Endothelial cell (in vitro differentiated cells): Measurements from ENCODE around the gene TBL1XR1. TPM values are rescaled to one million over a fixed set of nuclear protein-coding genes. Genes with fewer than 3 reads are reported as not detected.

Experiments used
- DNase-seq: peaks from one replicate; pipeline ENCODE4 v3.0.0; 2021; ENCODE audit warnings: low spot score
- H3K27ac Mint-ChIP-seq: one replicate; pipeline ENCODE4 v1.8.0; 2021; ENCODE audit warnings: mixed read lengths, inconsistent platforms; ENCODE audit not compliant: unreplicated experiment
- H3K27me3 Mint-ChIP-seq: one replicate; pipeline ENCODE4 v1.8.0; 2021; ENCODE audit warnings: mild to moderate bottlenecking, moderate library complexity, mixed read lengths, inconsistent platforms; ENCODE audit not compliant: unreplicated experiment
- H3K36me3 Mint-ChIP-seq: one replicate; pipeline ENCODE4 v1.8.0; 2021; ENCODE audit warnings: mild to moderate bottlenecking, low read depth, mixed read lengths, inconsistent platforms; ENCODE audit not compliant: unreplicated experiment
- H3K4me1 Mint-ChIP-seq: one replicate; pipeline ENCODE4 v1.8.0; 2021; ENCODE audit warnings: mild to moderate bottlenecking, mixed read lengths, inconsistent platforms; ENCODE audit not compliant: unreplicated experiment
- H3K4me3 Mint-ChIP-seq: one replicate; pipeline ENCODE4 v1.8.0; 2021; ENCODE audit warnings: mild to moderate bottlenecking, mixed read lengths, inconsistent platforms; ENCODE audit not compliant: unreplicated experiment
- H3K9me3 Mint-ChIP-seq: one replicate; pipeline ENCODE4 v1.8.0; 2021; ENCODE audit warnings: mixed read lengths, inconsistent platforms; ENCODE audit not compliant: unreplicated experiment
- total RNA-seq: library from RNA; stranded (reverse); fragmentation: NEBNext Ultra II Directional; extraction: Animal tissue kit (Norgen Biotek cat#: 25700); gene quantifications from one replicate; pipeline ENCODE4 v1.2.1, GENCODE V29; 2021; ENCODE audit not compliant: unreplicated experiment
- TF ChIP-seq, protein P1 (sequence below): fragments of 200-600 bp; sonication (generic); IDR thresholded peaks from one replicate; pipeline ENCODE4 v1.5.0; 2021; ENCODE audit warnings: antibody characterized with exemption; ENCODE audit not compliant: unreplicated experiment

Gene TBL1XR1
- total RNA-seq, 1 donor from 2014 or later: 156 TPM

DNA sequence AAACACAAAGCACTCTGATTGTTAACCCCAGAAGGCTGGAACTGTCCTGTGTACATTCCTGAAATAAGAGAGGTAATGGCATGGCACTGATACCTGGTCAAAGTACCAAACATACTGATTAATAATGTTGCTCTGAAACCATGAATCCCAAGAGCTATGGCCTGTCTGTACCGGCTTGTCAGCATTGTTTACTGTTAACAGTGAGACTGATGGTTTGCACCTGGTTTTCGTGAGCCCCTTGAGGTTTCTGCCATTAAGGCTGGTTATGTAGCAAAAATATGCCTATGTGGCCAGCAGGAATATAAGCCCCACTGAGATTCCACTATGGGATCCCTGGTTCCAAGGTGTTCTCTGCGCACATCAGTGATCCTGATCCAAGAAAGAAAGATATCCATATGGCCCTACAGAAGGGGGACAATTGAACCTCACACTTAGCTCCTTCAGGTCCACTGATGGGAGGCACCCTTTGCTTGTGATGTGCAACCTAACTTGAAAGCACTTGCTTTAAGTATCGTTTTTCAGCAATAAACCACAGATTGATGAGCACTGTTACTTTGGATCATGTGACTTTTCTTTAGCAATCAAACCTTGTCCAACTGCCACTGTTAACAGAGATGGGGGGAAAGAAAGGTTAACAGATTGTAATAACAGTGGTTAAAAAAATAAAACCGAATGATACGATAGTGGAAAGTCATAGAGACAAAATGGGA lies 65.2 kb downstream of the TBL1XR1 start:
- Mint-ChIP-seq H3K4me1 (peaks cover 26% of the 10 kb centered on the region), H3K27ac (peak overlapping the region; percentile 0)
- TF ChIP-seq, protein P1, sequence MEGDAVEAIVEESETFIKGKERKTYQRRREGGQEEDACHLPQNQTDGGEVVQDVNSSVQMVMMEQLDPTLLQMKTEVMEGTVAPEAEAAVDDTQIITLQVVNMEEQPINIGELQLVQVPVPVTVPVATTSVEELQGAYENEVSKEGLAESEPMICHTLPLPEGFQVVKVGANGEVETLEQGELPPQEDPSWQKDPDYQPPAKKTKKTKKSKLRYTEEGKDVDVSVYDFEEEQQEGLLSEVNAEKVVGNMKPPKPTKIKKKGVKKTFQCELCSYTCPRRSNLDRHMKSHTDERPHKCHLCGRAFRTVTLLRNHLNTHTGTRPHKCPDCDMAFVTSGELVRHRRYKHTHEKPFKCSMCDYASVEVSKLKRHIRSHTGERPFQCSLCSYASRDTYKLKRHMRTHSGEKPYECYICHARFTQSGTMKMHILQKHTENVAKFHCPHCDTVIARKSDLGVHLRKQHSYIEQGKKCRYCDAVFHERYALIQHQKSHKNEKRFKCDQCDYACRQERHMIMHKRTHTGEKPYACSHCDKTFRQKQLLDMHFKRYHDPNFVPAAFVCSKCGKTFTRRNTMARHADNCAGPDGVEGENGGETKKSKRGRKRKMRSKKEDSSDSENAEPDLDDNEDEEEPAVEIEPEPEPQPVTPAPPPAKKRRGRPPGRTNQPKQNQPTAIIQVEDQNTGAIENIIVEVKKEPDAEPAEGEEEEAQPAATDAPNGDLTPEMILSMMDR: no peak

DNA sequence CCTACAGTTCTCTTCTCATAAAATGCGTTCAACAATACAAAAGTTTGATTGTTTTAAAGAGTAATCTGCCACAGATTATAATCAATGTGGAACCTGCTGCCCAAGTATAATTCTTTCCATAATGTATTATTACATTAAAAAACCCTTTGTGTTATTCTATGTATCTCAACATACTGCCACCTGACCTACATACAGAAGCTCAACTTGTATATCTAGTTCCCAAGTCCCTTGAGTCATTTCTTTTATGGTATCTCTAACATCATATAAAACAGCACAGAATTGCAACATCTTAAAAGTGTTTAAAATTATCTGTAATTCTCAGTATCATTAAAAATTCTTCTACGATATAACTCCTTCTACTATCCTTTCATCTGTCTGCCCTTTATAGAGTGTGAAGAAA lies 70.3 kb downstream of the TBL1XR1 start:
- H3K27me3 Mint-ChIP-seq: no peaks in the 10 kb centered on the region
- H3K4me3 Mint-ChIP-seq: no peak overlapping the region
- TF ChIP-seq, protein P1: no peak
- H3K9me3 Mint-ChIP-seq: no peaks in the 10 kb centered on the region
- no peak overlapping the region for H3K27ac Mint-ChIP-seq
- peaks cover 22% of the 10 kb centered on the region for H3K4me1 Mint-ChIP-seq
- no peaks in the 10 kb centered on the region for H3K36me3 Mint-ChIP-seq
- DNase-seq: no peak

More for the DNA sequence above, 65.2 kb downstream of the TBL1XR1 start:
- no peak for DNase-seq
- Mint-ChIP-seq H3K36me3 (peaks cover 4% of the 10 kb centered on the region), H3K4me3 (no peak overlapping the region), H3K27me3 (peaks cover 1% of the 10 kb centered on the region), H3K9me3 (no peaks in the 10 kb centered on the region)

DNA sequence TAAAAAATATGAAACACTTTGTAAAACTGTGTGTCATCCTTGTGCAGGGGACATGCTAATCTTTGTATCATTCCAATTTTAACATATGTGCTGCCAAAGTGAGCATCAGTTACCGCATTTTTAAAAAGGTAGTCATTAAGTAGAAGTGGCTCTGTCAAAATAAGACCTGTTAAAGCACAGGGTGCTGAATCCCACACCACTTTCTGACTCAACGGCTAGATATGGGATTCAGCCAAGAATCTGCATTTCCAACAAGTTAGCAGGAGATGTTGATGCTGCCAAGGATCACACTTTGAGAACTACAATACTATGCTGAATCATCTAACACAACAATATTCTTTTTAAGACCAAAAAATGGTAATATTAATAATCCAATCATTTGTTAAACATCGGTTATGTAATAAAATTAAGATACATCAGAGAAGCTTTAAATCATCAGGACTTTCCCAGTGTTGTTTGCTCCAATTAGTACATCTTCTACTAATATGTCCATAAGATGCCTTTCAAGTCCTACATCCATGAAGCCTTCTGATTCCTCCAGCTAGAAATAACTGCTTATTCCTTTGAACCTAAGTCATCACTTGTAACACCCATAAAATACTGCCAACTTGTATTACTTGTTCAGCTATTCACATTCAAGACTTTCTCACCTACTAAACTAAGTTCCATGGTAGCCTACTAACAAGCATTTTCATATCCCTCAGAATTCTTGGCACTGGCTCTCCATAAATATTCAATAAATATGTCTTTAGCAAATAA lies 71.1 kb downstream of the TBL1XR1 start:
- DNase-seq: no peak
- H3K4me1 Mint-ChIP-seq: peaks cover 23% of the 10 kb centered on the region

DNA sequence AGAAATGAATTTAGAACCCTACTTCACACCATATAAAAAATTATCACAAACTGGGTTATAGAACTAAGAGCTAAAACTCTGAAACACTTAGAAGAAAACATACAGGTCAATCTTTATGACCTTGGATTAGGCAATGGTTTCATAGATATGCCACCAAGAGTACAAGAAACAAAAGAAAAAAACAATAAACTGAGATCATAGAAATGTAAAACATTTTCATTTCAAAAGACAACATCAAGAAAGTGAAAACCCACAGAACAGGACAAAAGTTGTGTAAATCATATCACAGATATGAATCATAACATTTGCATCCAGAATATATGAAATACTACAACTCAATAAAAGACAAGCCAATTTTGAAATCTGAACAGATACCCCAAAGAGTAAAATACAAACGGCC lies 72.4 kb downstream of the TBL1XR1 start:
- Mint-ChIP-seq H3K9me3 (no peaks in the 10 kb centered on the region), H3K27me3 (no peaks in the 10 kb centered on the region), H3K4me3 (no peak overlapping the region), H3K27ac (no peak overlapping the region), H3K36me3 (no peaks in the 10 kb centered on the region), H3K4me1 (peaks cover 32% of the 10 kb centered on the region)
- TF ChIP-seq, protein P1: no peak
- DNase-seq: no peak

More for the DNA sequence above, 71.1 kb downstream of the TBL1XR1 start:
- H3K27me3 Mint-ChIP-seq: no peaks in the 10 kb centered on the region
- H3K27ac Mint-ChIP-seq: no peak overlapping the region
- no peaks in the 10 kb centered on the region for H3K36me3 Mint-ChIP-seq
- TF ChIP-seq, protein P1: no peak
- H3K4me3 Mint-ChIP-seq: no peak overlapping the region
- no peaks in the 10 kb centered on the region for H3K9me3 Mint-ChIP-seq

DNA sequence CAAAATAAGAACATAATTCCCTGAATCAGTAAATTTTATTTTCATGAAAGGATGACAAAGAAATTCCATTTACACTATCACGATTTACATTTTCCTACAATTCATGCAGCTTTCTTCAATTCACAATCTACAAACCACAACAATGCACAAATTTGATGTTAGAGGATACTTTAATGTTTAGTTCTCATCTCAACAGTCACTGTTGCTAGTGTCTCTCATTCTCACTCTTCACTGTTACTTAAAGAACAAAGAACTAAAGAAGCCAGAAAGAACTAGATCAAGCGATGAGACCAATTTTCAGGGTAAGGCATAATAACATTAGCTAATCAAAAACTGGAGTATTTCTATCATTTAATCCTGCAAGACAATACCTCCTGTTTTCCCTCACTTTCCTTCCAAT lies 73.5 kb downstream of the TBL1XR1 start:
- peaks cover 35% of the 10 kb centered on the region for H3K4me1 Mint-ChIP-seq
- no peak overlapping the region for H3K4me3 Mint-ChIP-seq
- DNase-seq: no peak
- H3K36me3 Mint-ChIP-seq: no peaks in the 10 kb centered on the region
- TF ChIP-seq, protein P1: no peak
- no peaks in the 10 kb centered on the region for H3K9me3 Mint-ChIP-seq
- H3K27me3 Mint-ChIP-seq: no peaks in the 10 kb centered on the region
- H3K27ac Mint-ChIP-seq: peak overlapping the region; percentile 15
